Measurements from ENCODE around the gene OSBPL10.
"Not testable (repeated sequence)": the region's sequence is repeated elsewhere in the genome, so short reads cannot be mapped to it uniquely, and the experiment has no call there.

DNA sequence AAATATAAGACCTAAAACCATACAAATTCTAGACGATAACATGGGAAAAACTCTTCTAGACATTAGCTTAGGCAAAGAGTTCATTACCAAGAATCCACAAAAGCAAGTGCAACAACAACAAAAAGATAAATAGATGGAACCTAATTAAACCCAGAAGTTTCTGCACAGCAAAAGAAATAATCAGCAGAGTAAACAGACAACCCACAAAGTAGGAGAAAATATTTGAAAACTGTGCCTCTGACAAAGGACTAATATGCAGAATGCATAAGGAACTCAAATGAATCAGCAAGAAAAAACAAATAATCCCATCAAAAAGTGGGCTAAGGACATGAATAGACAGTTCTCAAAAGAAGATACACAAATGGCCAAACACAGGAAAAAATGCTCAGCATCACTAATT is 198.8 kb downstream of the OSBPL10 start:
- TF ChIP-seq, protein P1, sequence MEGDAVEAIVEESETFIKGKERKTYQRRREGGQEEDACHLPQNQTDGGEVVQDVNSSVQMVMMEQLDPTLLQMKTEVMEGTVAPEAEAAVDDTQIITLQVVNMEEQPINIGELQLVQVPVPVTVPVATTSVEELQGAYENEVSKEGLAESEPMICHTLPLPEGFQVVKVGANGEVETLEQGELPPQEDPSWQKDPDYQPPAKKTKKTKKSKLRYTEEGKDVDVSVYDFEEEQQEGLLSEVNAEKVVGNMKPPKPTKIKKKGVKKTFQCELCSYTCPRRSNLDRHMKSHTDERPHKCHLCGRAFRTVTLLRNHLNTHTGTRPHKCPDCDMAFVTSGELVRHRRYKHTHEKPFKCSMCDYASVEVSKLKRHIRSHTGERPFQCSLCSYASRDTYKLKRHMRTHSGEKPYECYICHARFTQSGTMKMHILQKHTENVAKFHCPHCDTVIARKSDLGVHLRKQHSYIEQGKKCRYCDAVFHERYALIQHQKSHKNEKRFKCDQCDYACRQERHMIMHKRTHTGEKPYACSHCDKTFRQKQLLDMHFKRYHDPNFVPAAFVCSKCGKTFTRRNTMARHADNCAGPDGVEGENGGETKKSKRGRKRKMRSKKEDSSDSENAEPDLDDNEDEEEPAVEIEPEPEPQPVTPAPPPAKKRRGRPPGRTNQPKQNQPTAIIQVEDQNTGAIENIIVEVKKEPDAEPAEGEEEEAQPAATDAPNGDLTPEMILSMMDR (IDR thresholded peaks at IDR 0.05; ENCODE audit: poor library complexity, severe bottlenecking) = not testable (repeated sequence)
- not testable (repeated sequence) for TF ChIP-seq SMC3 (conservative IDR thresholded peaks at IDR 0.05; ENCODE audit: poor library complexity); RAD21 (conservative IDR thresholded peaks at IDR 0.05); TAF1 (IDR thresholded peaks at IDR 0.05; ENCODE audit: low read depth); EP300 (conservative IDR thresholded peaks at IDR 0.05; ENCODE audit: poor library complexity, severe bottlenecking)
- TF ChIP-seq, protein P2, sequence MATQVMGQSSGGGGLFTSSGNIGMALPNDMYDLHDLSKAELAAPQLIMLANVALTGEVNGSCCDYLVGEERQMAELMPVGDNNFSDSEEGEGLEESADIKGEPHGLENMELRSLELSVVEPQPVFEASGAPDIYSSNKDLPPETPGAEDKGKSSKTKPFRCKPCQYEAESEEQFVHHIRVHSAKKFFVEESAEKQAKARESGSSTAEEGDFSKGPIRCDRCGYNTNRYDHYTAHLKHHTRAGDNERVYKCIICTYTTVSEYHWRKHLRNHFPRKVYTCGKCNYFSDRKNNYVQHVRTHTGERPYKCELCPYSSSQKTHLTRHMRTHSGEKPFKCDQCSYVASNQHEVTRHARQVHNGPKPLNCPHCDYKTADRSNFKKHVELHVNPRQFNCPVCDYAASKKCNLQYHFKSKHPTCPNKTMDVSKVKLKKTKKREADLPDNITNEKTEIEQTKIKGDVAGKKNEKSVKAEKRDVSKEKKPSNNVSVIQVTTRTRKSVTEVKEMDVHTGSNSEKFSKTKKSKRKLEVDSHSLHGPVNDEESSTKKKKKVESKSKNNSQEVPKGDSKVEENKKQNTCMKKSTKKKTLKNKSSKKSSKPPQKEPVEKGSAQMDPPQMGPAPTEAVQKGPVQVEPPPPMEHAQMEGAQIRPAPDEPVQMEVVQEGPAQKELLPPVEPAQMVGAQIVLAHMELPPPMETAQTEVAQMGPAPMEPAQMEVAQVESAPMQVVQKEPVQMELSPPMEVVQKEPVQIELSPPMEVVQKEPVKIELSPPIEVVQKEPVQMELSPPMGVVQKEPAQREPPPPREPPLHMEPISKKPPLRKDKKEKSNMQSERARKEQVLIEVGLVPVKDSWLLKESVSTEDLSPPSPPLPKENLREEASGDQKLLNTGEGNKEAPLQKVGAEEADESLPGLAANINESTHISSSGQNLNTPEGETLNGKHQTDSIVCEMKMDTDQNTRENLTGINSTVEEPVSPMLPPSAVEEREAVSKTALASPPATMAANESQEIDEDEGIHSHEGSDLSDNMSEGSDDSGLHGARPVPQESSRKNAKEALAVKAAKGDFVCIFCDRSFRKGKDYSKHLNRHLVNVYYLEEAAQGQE (IDR thresholded peaks at IDR 0.05; ENCODE audit: borderline replicate concordance) = not testable (repeated sequence)

Data from neural cell (in vitro differentiated cells).